Neural cell (in vitro differentiated cells): Measurements from ENCODE around the gene PACS2.

Experiments used
- CTCF ChIP-seq: fragments of 450-650 bp; IDR thresholded peaks from 2 replicates; pipeline ENCODE4 v1.5.1; 2014; ENCODE audit warnings: antibody characterized with exemption, mild to moderate bottlenecking, moderate library complexity; ENCODE audit not compliant: poor library complexity, severe bottlenecking
- EP300 ChIP-seq: fragments of 450-650 bp; conservative IDR thresholded peaks from 2 replicates; pipeline ENCODE4 v1.6.1; 2014; ENCODE audit warnings: antibody characterized with exemption, mild to moderate bottlenecking, moderate library complexity; ENCODE audit not compliant: poor library complexity, severe bottlenecking
- EZH2 ChIP-seq: fragments of 200-600, 300-800 bp; shearing (Covaris generic), sonication (generic); IDR thresholded peaks from 2 replicates; pipeline ENCODE4 v1.6.1; 2014; ENCODE audit warnings: antibody characterized with exemption, low read length, borderline replicate concordance, mild to moderate bottlenecking; ENCODE audit not compliant: insufficient read depth, poor library complexity, severe bottlenecking
- MXI1 ChIP-seq: fragments of 450-650 bp; conservative IDR thresholded peaks from 2 replicates; pipeline ENCODE4 v1.6.1; 2014; ENCODE audit warnings: antibody characterized with exemption, mild to moderate bottlenecking; ENCODE audit not compliant: poor library complexity, severe bottlenecking
- POLR2AphosphoS5 ChIP-seq: IDR thresholded peaks from 2 replicates; pipeline ENCODE4 v1.6.1; 2012
- RAD21 ChIP-seq: fragments of 450-650 bp; conservative IDR thresholded peaks from 2 replicates; pipeline ENCODE4 v1.6.1; 2014; ENCODE audit warnings: antibody characterized with exemption, mild to moderate bottlenecking, moderate library complexity
- REST ChIP-seq: IDR thresholded peaks from 2 replicates; pipeline ENCODE4 v1.6.1; 2012; ENCODE audit warnings: borderline replicate concordance
- TAF1 ChIP-seq: IDR thresholded peaks from 2 replicates; pipeline ENCODE4 v1.6.1; 2012; ENCODE audit warnings: low read depth

GRCh38 chr14:105282098-105282725, 32.3 kb upstream of the PACS2 start:
- peak; percentile 12 for TF ChIP-seq CTCF
- TF ChIP-seq REST: no peak
- TF ChIP-seq EP300: no peak
- TF ChIP-seq POLR2AphosphoS5: no peak
- no peak for TF ChIP-seq RAD21
- TF ChIP-seq TAF1: no peak
- no peak for TF ChIP-seq EZH2
- TF ChIP-seq MXI1: no peak
